Activated naive CD4-positive, alpha-beta T cell treated with anti-CD3 and anti-CD28 coated beads, Interleukin-2, amount 50 U/mL, for 24 hours (primary cell): ENCODE data around the gene GINS2.

Source experiments
- H3K27ac Mint-ChIP-seq: one replicate; pipeline ENCODE4 v1.8.0; 2021; ENCODE audit warnings: mild to moderate bottlenecking, mixed read lengths
- H3K27me3 Mint-ChIP-seq: one replicate; pipeline ENCODE4 v1.8.0; 2021; ENCODE audit warnings: mixed read lengths
- H3K36me3 Mint-ChIP-seq: one replicate; pipeline ENCODE4 v1.8.0; 2021; ENCODE audit warnings: mixed read lengths
- H3K4me1 Mint-ChIP-seq: one replicate; pipeline ENCODE4 v1.8.0; 2021; ENCODE audit warnings: mixed read lengths
- H3K4me3 Mint-ChIP-seq: one replicate; pipeline ENCODE4 v1.8.0; 2021; ENCODE audit warnings: mild to moderate bottlenecking, mixed read lengths
- H3K9me3 Mint-ChIP-seq: one replicate; pipeline ENCODE4 v1.8.0; 2021; ENCODE audit warnings: mixed read lengths

GINS2 gene

GRCh38 chr16:85704900-85705846, 16.4 kb upstream of the GINS2 start:
- no peak overlapping the region for H3K4me3 Mint-ChIP-seq
- H3K9me3 Mint-ChIP-seq = no peaks in the 10 kb centered on the region
- no peaks in the 10 kb centered on the region for H3K36me3 Mint-ChIP-seq
- H3K4me1 Mint-ChIP-seq = no peaks in the 10 kb centered on the region
- no peaks in the 10 kb centered on the region for H3K27me3 Mint-ChIP-seq
- no peak overlapping the region for H3K27ac Mint-ChIP-seq

- Mint-ChIP-seq H3K9me3 (no peaks in the 10 kb centered on the region), H3K27ac (no peak overlapping the region), H3K36me3 (no peaks in the 10 kb centered on the region), H3K4me1 (no peaks in the 10 kb centered on the region), H3K4me3 (no peak overlapping the region), H3K27me3 (no peaks in the 10 kb centered on the region)
Measured at GRCh38 chr16:85704011-85704410, 15.3 kb upstream of the GINS2 start.

- no peaks in the 10 kb centered on the region for H3K27me3 Mint-ChIP-seq
- H3K36me3 Mint-ChIP-seq = no peaks in the 10 kb centered on the region
- no peak overlapping the region for H3K4me3 Mint-ChIP-seq
- H3K27ac Mint-ChIP-seq = no peak overlapping the region
- H3K9me3 Mint-ChIP-seq = no peaks in the 10 kb centered on the region
- no peaks in the 10 kb centered on the region for H3K4me1 Mint-ChIP-seq
Measured at GRCh38 chr16:85699628-85700027, 10.9 kb upstream of the GINS2 start.

- Mint-ChIP-seq H3K4me1 (no peaks in the 10 kb centered on the region), H3K27me3 (no peaks in the 10 kb centered on the region), H3K9me3 (no peaks in the 10 kb centered on the region), H3K27ac (no peak overlapping the region), H3K36me3 (no peaks in the 10 kb centered on the region), H3K4me3 (no peak overlapping the region)
Measured at GRCh38 chr16:85698935-85699558, 10.3 kb upstream of the GINS2 start.

GRCh38 chr16:85698459-85698891, 9.7 kb upstream of the GINS2 start:
- H3K36me3 Mint-ChIP-seq = no peaks in the 10 kb centered on the region
- no peak overlapping the region for H3K4me3 Mint-ChIP-seq
- no peaks in the 10 kb centered on the region for H3K27me3 Mint-ChIP-seq
- H3K4me1 Mint-ChIP-seq = no peaks in the 10 kb centered on the region
- H3K27ac Mint-ChIP-seq = no peak overlapping the region
- no peaks in the 10 kb centered on the region for H3K9me3 Mint-ChIP-seq

GRCh38 chr16:85697431-85697830, 8.7 kb upstream of the GINS2 start:
- Mint-ChIP-seq H3K27me3 (no peaks in the 10 kb centered on the region), H3K4me1 (no peaks in the 10 kb centered on the region), H3K27ac (no peak overlapping the region)

GRCh38 chr16:85696781-85697180, 8.0 kb upstream of the GINS2 start:
- Mint-ChIP-seq H3K9me3 (no peaks in the 10 kb centered on the region), H3K36me3 (no peaks in the 10 kb centered on the region), H3K27ac (no peak overlapping the region), H3K4me1 (no peaks in the 10 kb centered on the region), H3K4me3 (no peak overlapping the region), H3K27me3 (no peaks in the 10 kb centered on the region)

More at GRCh38 chr16:85697431-85697830, 8.7 kb upstream of the GINS2 start:
- no peaks in the 10 kb centered on the region for H3K9me3 Mint-ChIP-seq
- no peak overlapping the region for H3K4me3 Mint-ChIP-seq
- H3K36me3 Mint-ChIP-seq = no peaks in the 10 kb centered on the region

- Mint-ChIP-seq H3K27ac (no peak overlapping the region), H3K27me3 (peaks cover 2% of the 10 kb centered on the region), H3K4me3 (no peak overlapping the region), H3K9me3 (no peaks in the 10 kb centered on the region), H3K36me3 (no peaks in the 10 kb centered on the region), H3K4me1 (no peaks in the 10 kb centered on the region)
Measured at GRCh38 chr16:85695196-85696128, 6.7 kb upstream of the GINS2 start.

- Mint-ChIP-seq H3K9me3 (no peaks in the 10 kb centered on the region), H3K27ac (no peak overlapping the region), H3K4me1 (peaks cover 6% of the 10 kb centered on the region), H3K4me3 (no peak overlapping the region), H3K27me3 (peaks cover 2% of the 10 kb centered on the region), H3K36me3 (peaks cover 2% of the 10 kb centered on the region)
Measured at GRCh38 chr16:85690469-85691064, 1.8 kb upstream of the GINS2 start.

GRCh38 chr16:85689950-85690320, 1.2 kb upstream of the GINS2 start:
- no peaks in the 10 kb centered on the region for H3K9me3 Mint-ChIP-seq
- no peak overlapping the region for H3K4me3 Mint-ChIP-seq

GRCh38 chr16:85689285-85689949, 663 bp upstream of the GINS2 start:
- Mint-ChIP-seq H3K27me3 (peaks cover 2% of the 10 kb centered on the region), H3K9me3 (no peaks in the 10 kb centered on the region), H3K27ac (no peak overlapping the region), H3K36me3 (peaks cover 2% of the 10 kb centered on the region), H3K4me3 (peak overlapping the region; percentile 71), H3K4me1 (peaks cover 6% of the 10 kb centered on the region)

More at GRCh38 chr16:85689950-85690320, 1.2 kb upstream of the GINS2 start:
- peaks cover 2% of the 10 kb centered on the region for H3K27me3 Mint-ChIP-seq
- peaks cover 6% of the 10 kb centered on the region for H3K4me1 Mint-ChIP-seq
- H3K36me3 Mint-ChIP-seq = peaks cover 2% of the 10 kb centered on the region
- H3K27ac Mint-ChIP-seq = no peak overlapping the region

GRCh38 chr16:85687651-85688471, 893 bp downstream of the GINS2 start:
- Mint-ChIP-seq H3K27me3 (peaks cover 2% of the 10 kb centered on the region), H3K4me3 (peak overlapping the region; percentile 87), H3K4me1 (peaks cover 6% of the 10 kb centered on the region), H3K9me3 (no peaks in the 10 kb centered on the region), H3K27ac (peak overlapping the region; percentile 84), H3K36me3 (peaks cover 2% of the 10 kb centered on the region)

GRCh38 chr16:85686912-85687591, 1.7 kb downstream of the GINS2 start:
- peak overlapping the region; percentile 87 for H3K4me3 Mint-ChIP-seq
- peaks cover 2% of the 10 kb centered on the region for H3K27me3 Mint-ChIP-seq
- peaks cover 6% of the 10 kb centered on the region for H3K4me1 Mint-ChIP-seq
- H3K36me3 Mint-ChIP-seq = peaks cover 2% of the 10 kb centered on the region
- H3K9me3 Mint-ChIP-seq = no peaks in the 10 kb centered on the region
- no peak overlapping the region for H3K27ac Mint-ChIP-seq
